Mesodermal cell (in vitro differentiated cells): ENCODE data around the gene RPRD2.
A peak's percentile ranks its signal among the peaks of the same experiment; 100 is the strongest.

Experiments used
- H3K27ac ChIP-seq: 2 replicates; pipeline ENCODE4 v1.7.0; 2013; ENCODE audit warnings: mild to moderate bottlenecking, low read depth, low read length, moderate library complexity; ENCODE audit not compliant: severe bottlenecking
- H3K36me3 ChIP-seq: 2 replicates; pipeline ENCODE4 v1.7.1; 2013; ENCODE audit warnings: mild to moderate bottlenecking, low read length, moderate library complexity; ENCODE audit not compliant: control insufficient read depth, insufficient read depth
- H3K4me1 ChIP-seq: one replicate; pipeline ENCODE4 v1.7.1; 2013; ENCODE audit warnings: mild to moderate bottlenecking, low read length; ENCODE audit not compliant: insufficient read depth, control insufficient read depth, poor library complexity, severe bottlenecking
- H3K4me3 ChIP-seq: 2 replicates; pipeline ENCODE4 v1.7.0; 2013; ENCODE audit warnings: low read length, control low read depth, mild to moderate bottlenecking; ENCODE audit not compliant: insufficient read depth, poor library complexity, severe bottlenecking; ENCODE audit errors: extremely low read depth
- H3K9me3 ChIP-seq: 2 replicates; pipeline ENCODE4 v1.7.1; 2013; ENCODE audit warnings: mild to moderate bottlenecking, low read length, moderate library complexity; ENCODE audit not compliant: control insufficient read depth
- WGBS, 2 experiments: methylation state at CpG; one replicate each; pipeline ENCODE4 v1.1.5; 2013; ENCODE audit warnings: missing lambda C conversion rate in 2 of 2; ENCODE audit not compliant: insufficient coverage in 2 of 2; 5-methylcytosine and 5-hydroxymethylcytosine counted together

Gene RPRD2

DNA sequence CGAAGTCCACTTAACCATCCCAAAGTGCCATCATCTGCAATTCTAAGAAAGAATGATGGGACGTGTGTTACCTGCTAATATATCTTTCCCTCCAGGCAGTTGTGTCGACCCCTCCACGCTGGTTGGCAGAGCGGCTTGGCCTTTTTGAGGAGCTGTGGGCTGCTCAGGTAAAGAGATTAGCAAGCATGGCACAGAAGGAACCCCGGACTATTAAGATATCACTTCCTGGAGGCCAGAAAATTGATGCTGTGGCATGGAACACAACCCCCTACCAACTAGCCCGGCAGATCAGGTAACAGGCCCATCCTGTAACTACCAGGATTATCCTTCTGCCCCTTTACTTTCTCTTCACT lies 123.8 kb downstream of the RPRD2 start:
- Histone ChIP-seq H3K36me3 (peaks cover 39% of the 10 kb centered on the region), H3K9me3 (no peaks in the 10 kb centered on the region), H3K27ac (no peak overlapping the region), H3K4me3 (peak overlapping the region; percentile 93), H3K4me1 (no peaks in the 10 kb centered on the region)
- 6 to 10% methylated on average over 4 to 5 of the region's 7 CpGs for WGBS, 2 experiments

DNA sequence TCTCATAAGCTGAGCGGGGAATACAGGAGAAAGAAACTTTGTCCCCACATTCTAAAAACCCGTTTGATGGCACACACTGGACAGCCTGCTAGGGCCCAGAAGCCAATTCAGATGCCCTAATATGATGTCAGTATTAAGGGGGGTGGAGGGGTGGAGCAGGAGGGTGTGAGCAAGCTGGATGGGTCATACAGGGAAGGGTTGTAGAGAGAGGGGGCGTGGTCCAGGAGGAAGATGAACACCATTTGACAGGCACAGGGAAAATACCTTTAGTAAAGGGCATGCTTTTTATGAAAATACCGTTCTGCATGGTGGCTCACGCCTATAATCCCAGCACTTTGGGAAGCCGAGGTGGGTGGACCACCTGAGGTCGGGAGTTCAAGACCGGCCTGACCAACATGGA lies 129.2 kb downstream of the RPRD2 start:
- Histone ChIP-seq H3K4me3 (no peak overlapping the region), H3K27ac (no peak overlapping the region), H3K9me3 (no peaks in the 10 kb centered on the region), H3K4me1 (no peaks in the 10 kb centered on the region), H3K36me3 (peaks cover 78% of the 10 kb centered on the region)
- 97% methylated on average over 4 to 7 of the region's 8 CpGs for WGBS, 2 experiments

DNA sequence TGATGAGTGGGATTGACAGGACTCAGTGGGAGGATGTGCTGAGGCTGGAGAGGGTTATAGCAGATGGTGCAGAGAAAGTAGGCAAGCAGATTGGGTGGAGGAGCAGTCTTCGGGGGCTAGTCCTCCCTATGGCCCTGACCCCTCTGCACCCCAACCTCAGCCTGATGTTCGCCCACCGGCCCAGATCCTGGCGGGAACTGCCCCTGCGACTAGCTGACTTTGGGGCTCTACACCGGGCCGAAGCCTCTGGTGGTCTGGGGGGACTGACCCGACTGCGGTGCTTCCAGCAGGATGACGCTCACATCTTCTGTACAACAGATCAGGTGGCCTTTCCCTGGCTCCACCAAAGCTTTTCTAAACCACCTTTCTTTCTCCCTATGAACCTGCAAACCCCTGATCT lies 134.4 kb downstream of the RPRD2 start:
- Histone ChIP-seq H3K9me3 (no peaks in the 10 kb centered on the region), H3K36me3 (peaks cover 64% of the 10 kb centered on the region), H3K27ac (no peak overlapping the region), H3K4me1 (no peaks in the 10 kb centered on the region), H3K4me3 (no peak overlapping the region)
- WGBS, 2 experiments, result 96 to 99% methylated on average over 10 of the region's 10 CpGs

- Histone ChIP-seq H3K27ac (no peak overlapping the region), H3K36me3 (peaks cover 49% of the 10 kb centered on the region), H3K4me1 (peaks cover 32% of the 10 kb centered on the region), H3K9me3 (no peaks in the 10 kb centered on the region), H3K4me3 (no peak overlapping the region)
- WGBS, 2 experiments, result 91 to 93% methylated on average over 4 to 5 of the region's 6 CpGs
Observed at GRCh38 chr1:150505431-150505830, 141.5 kb downstream of the RPRD2 start.

DNA sequence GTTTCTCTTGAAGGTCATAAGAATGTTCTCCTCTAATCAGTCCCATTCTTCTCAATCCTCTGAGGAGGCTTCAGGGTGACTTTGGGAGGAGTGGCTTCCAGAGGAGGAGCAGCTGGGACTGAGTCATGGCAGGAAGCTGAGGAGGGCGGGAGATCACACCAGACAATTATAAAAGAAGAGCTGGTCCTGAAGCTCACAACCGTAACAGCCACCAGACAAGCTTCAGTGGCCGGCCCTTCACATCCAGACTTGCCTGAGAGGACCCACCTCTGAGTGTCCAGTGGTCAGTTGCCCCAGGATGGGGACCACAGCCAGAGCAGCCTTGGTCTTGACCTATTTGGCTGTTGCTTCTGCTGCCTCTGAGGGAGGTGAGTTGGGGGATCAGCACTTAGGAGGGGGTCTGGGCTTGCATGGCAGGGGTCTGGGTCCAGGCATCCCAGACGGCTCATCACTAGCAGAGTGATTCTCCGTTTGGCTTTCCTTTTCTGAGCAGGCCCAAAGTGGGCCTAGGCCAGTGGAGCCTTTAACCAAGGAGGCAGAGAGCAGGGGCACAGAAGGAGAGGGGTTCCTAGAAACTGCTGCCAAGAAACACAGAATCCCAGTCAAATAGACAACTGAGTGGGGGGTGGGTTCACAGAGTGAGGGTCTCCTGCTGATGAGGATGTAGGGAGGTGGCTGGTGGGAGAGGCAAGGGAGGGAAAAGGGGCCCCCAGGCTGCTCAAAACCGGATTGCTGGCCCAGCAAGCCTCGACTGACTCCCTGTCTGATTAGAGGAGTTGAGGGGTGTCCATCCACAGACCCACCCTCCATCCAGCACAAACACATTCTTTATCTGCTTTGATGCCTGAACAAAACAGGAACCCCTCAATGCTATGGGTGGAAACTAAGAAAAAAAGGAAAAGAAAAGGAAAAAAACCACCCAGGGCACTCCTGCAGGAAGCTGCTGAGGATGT lies 144.2 kb downstream of the RPRD2 start, which contains the start of gene ECM1:
TSS of gene ECM1 (plus strand) at position 198 of the 953 bp plus-strand sequence. CDS start at position 299, 101 bp downstream.
- Histone ChIP-seq H3K4me1 (peaks cover 36% of the 10 kb centered on the region), H3K4me3 (no peak within 1 kb of the TSS), H3K9me3 (no peaks in the 10 kb centered on the region), H3K27ac (peak within 1 kb of the TSS; percentile 67), H3K36me3 (peaks cover 63% of the 10 kb centered on the region)
- WGBS, 2 experiments, result 73 to 74% methylated on average over 5 of the region's 7 CpGs

DNA sequence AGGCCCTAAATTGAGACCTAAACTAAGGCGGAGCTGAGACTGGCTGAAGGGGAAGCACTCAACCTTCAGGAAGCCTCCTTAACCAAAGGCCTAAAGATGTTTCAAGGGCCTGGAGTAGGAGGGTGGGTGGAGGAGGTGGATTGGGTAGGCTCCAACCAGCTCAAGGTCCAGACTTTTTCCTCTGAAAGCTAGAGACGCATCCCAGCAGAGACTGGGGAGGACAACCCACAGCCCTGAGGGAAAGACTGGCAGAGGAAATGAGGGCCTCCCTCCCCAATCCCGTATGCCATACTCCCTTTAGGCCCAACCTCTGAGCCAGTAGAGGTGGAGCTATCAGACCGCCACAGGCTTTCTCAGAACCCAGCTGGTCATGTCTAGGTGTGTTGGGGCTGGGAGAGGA lies 145.0 kb downstream of the RPRD2 start:
- H3K9me3 ChIP-seq, result no peaks in the 10 kb centered on the region
- peaks cover 68% of the 10 kb centered on the region for H3K36me3 ChIP-seq
- no peak overlapping the region for H3K27ac ChIP-seq
- H3K4me3 ChIP-seq, result no peak overlapping the region
- 67 to 100% methylated on average over 1 to 2 of the region's 4 CpGs for WGBS, 2 experiments
- peaks cover 36% of the 10 kb centered on the region for H3K4me1 ChIP-seq

GRCh38 chr1:150511551-150511950 lies 147.6 kb downstream of the RPRD2 start:
- H3K4me3 ChIP-seq, result no peak overlapping the region
- WGBS, 2 experiments, result 92 to 96% methylated on average over 10 to 12 of the region's 12 CpGs
- peaks cover 48% of the 10 kb centered on the region for H3K36me3 ChIP-seq
- H3K27ac ChIP-seq, result no peak overlapping the region
- no peaks in the 10 kb centered on the region for H3K9me3 ChIP-seq
- H3K4me1 ChIP-seq, result peaks cover 30% of the 10 kb centered on the region

DNA sequence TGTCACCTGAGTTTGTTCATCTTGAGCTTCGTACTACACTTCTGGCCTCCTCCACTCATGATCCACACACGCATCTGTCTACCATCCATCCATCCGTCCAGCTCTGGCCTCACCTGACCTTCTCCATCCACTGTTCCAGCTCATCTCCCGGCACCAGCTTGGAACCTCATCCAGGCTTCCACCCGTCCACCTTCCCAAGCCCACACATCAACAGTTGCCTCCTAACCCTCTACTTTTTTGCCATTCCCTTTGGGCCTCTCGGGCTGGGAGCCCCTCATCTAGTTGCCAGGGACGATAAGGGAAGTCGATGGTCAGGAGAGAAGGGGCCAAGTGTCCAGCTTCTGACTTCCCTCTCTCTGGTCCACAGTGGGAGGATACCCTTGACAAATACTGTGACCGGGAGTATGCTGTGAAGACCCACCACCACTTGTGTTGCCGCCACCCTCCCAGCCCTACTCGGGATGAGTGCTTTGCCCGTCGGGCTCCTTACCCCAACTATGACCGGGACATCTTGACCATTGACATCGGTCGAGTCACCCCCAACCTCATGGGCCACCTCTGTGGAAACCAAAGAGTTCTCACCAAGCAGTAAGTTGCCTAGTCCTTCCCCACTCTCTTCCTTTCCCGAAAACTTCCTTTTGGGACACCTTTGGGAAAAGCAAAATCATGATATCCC lies 148.2 kb downstream of the RPRD2 start:
- H3K27ac ChIP-seq, result no peak overlapping the region
- H3K36me3 ChIP-seq, result peaks cover 42% of the 10 kb centered on the region
- 87 to 89% methylated on average over 14 to 15 of the region's 17 CpGs for WGBS, 2 experiments
- no peak overlapping the region for H3K4me3 ChIP-seq
- H3K9me3 ChIP-seq, result no peaks in the 10 kb centered on the region
- peaks cover 27% of the 10 kb centered on the region for H3K4me1 ChIP-seq

GRCh38 chr1:150512846-150513245 lies 148.9 kb downstream of the RPRD2 start:
- peaks cover 41% of the 10 kb centered on the region for H3K36me3 ChIP-seq
- H3K9me3 ChIP-seq, result no peaks in the 10 kb centered on the region
- H3K27ac ChIP-seq, result no peak overlapping the region
- no peak overlapping the region for H3K4me3 ChIP-seq
- H3K4me1 ChIP-seq, result peaks cover 21% of the 10 kb centered on the region
- WGBS, 2 experiments, result 100% methylated on average over 1 of the region's 2 CpGs; no CpG with 5 or more reads in 1 of the 2 experiments

DNA sequence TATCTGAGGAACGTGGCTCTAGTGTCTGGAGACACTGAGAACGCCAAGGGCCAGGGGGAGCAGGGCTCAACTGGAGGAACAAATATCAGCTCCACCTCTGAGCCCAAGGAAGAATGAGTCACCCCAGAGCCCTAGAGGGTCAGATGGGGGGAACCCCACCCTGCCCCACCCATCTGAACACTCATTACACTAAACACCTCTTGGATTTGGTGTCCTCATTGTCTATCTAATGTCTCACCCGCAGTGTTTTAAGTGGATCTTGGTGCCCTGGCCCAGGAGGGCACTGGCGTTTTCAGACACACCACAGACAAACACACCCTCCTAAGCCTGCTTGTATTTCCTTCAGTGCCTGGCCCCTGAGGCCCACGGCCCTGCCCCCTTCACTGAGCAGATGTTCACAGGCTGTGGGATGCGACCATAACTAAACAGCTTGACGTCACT lies 149.4 kb downstream of the RPRD2 start:
- H3K36me3 ChIP-seq, result peaks cover 41% of the 10 kb centered on the region
- H3K27ac ChIP-seq, result no peak overlapping the region
- WGBS, 2 experiments, result 98% methylated on average over 6 to 7 of the region's 7 CpGs
- peaks cover 16% of the 10 kb centered on the region for H3K4me1 ChIP-seq
- H3K4me3 ChIP-seq, result no peak overlapping the region
- H3K9me3 ChIP-seq, result no peaks in the 10 kb centered on the region
